Mesendoderm (in vitro differentiated cells): ENCODE measurements around the gene POLA2.

ENCODE experiments used
- DNase-seq: peaks from one replicate; pipeline ENCODE4 v3.0.0; 2013
- H2AK5ac ChIP-seq: 2 replicates; pipeline ENCODE4 v1.6.1; 2013; ENCODE audit warnings: low read length, inconsistent platforms
- H2BK120ac ChIP-seq: 2 replicates; pipeline ENCODE4 v1.6.1; 2013; ENCODE audit warnings: low read depth, mild to moderate bottlenecking, low read length, moderate library complexity, mixed read lengths
- H2BK15ac ChIP-seq: replicated peaks from 2 replicates; pipeline ENCODE4 v1.6.1; 2013; ENCODE audit warnings: low read depth, mild to moderate bottlenecking, moderate library complexity
- H2BK5ac ChIP-seq: 2 replicates; pipeline ENCODE4 v1.6.1; 2013; ENCODE audit warnings: low read length, inconsistent platforms
- H3K18ac ChIP-seq: 2 replicates; pipeline ENCODE4 v1.6.1; 2013; ENCODE audit warnings: mild to moderate bottlenecking, low read length, mixed read lengths
- H3K23ac ChIP-seq: one replicate; pipeline ENCODE4 v1.6.1; 2013; ENCODE audit warnings: low read length
- H3K27ac ChIP-seq: 2 replicates; pipeline ENCODE4 v1.5.1; 2013; ENCODE audit warnings: low read depth, mild to moderate bottlenecking, inconsistent platforms, low read length, moderate library complexity
- H3K27me3 ChIP-seq: 2 replicates; pipeline ENCODE4 v1.6.1; 2013; ENCODE audit warnings: low read length, control low read depth, mild to moderate bottlenecking, inconsistent platforms; ENCODE audit not compliant: insufficient read depth, poor library complexity
- H3K36me3 ChIP-seq: 2 replicates; pipeline ENCODE4 v1.6.1; 2013; ENCODE audit warnings: low read length, inconsistent platforms; ENCODE audit not compliant: control insufficient read depth, insufficient read depth
- H3K4ac ChIP-seq: one replicate; pipeline ENCODE4 v1.6.1; 2013; ENCODE audit warnings: low read depth, mild to moderate bottlenecking, low read length, moderate library complexity
- H3K4me1 ChIP-seq: 2 replicates; pipeline ENCODE4 v1.6.1; 2013; ENCODE audit warnings: low read depth, low read length, inconsistent platforms; ENCODE audit not compliant: control insufficient read depth
- H3K4me2 ChIP-seq: 2 replicates; pipeline ENCODE4 v1.6.1; 2013; ENCODE audit warnings: low read length
- H3K4me3 ChIP-seq: 2 replicates; pipeline ENCODE4 v1.5.1; 2013; ENCODE audit warnings: mild to moderate bottlenecking, low read length
- H3K56ac ChIP-seq: one replicate; pipeline ENCODE4 v1.6.1; 2013; ENCODE audit warnings: low read length
- H3K79me1 ChIP-seq: 2 replicates; pipeline ENCODE4 v1.6.1; 2013; ENCODE audit warnings: low read length, inconsistent platforms
- H3K79me2 ChIP-seq: 2 replicates; pipeline ENCODE4 v1.6.1; 2013; ENCODE audit warnings: mild to moderate bottlenecking, low read length; ENCODE audit not compliant: control insufficient read depth, insufficient read depth
- H3K9ac ChIP-seq: 2 replicates; pipeline ENCODE4 v1.6.1; 2013; ENCODE audit warnings: low read length, inconsistent platforms
- H4K5ac ChIP-seq: one replicate; pipeline ENCODE4 v1.6.1; 2013; ENCODE audit warnings: low read length
- H4K8ac ChIP-seq: one replicate; pipeline ENCODE4 v1.6.1; 2013; ENCODE audit warnings: low read depth, mild to moderate bottlenecking, control low read depth, low read length, moderate library complexity
- WGBS: extraction: QIAGEN DNeasy Blood & Tissue Kit; methylation state at CpG from one replicate; pipeline ENCODE4 v1.1.7; 2013; ENCODE audit warnings: low lambda C conversion rate, missing lambda C conversion rate; ENCODE audit not compliant: insufficient coverage; ENCODE audit errors: extremely low coverage; 5-methylcytosine and 5-hydroxymethylcytosine counted together

The POLA2 gene

DNA sequence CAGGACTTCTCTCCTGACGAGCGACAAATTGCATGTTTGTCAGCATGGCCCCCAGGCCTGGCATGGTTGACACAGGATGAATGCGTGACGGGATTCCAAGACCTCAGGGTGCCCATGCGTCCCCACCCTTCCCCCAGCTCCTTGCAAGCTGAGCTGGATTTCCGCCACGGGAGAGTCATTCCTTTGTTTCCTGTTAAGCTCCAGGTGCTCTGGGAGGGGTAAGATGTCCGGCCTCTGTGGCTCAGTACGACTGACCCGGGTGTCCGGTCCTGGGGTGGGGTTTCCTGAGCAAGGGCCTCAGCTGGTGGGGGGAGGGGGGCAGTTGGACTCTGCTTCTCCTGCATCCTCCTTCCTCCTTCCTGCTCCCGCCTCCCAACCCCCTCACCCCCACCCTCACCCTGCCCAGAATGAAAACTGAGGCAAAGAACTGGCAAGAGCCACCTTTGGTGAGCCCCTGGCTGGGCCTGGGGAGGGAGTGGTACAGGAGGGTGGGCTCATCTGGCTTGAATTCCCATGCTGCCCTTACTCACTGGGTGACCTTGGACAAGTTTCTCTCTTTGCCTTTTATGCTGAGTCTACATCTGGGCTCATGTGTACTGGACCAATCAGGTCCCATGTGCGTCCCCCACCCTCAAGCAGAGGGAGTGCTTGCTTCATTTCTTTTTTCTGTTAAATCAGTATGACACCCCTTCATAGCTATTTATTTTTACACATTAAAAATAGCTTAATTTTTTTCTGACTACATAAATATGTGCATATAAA lies 55.4 kb downstream of the POLA2 start:
- no peak overlapping the region for H2AK5ac ChIP-seq
- H3K23ac ChIP-seq, result no peak overlapping the region
- WGBS, result no CpG with 5 or more reads among the region's 13 CpGs
- H4K5ac ChIP-seq, result no peak overlapping the region
- H3K27ac ChIP-seq, result no peak overlapping the region
- H4K8ac ChIP-seq, result no peak overlapping the region
- H2BK5ac ChIP-seq, result no peak overlapping the region
- peaks cover 9% of the 10 kb centered on the region for H3K79me1 ChIP-seq
- H3K79me2 ChIP-seq, result peaks cover 3% of the 10 kb centered on the region
- no peak overlapping the region for H2BK15ac ChIP-seq
- H2BK120ac ChIP-seq, result no peak overlapping the region
- peak overlapping the region; percentile 18 for H3K18ac ChIP-seq
- H3K36me3 ChIP-seq, result peaks cover 6% of the 10 kb centered on the region
- no peak overlapping the region for H3K4me3 ChIP-seq
- H3K4me1 ChIP-seq, result peaks cover 8% of the 10 kb centered on the region
- no peaks in the 10 kb centered on the region for H3K27me3 ChIP-seq
- H3K4me2 ChIP-seq, result peak overlapping the region; percentile 25
- peak; percentile 60 for DNase-seq
- peak overlapping the region; percentile 72 for H3K56ac ChIP-seq
- peak overlapping the region; percentile 58 for H3K4ac ChIP-seq
- H3K9ac ChIP-seq, result peak overlapping the region; percentile 48

DNA sequence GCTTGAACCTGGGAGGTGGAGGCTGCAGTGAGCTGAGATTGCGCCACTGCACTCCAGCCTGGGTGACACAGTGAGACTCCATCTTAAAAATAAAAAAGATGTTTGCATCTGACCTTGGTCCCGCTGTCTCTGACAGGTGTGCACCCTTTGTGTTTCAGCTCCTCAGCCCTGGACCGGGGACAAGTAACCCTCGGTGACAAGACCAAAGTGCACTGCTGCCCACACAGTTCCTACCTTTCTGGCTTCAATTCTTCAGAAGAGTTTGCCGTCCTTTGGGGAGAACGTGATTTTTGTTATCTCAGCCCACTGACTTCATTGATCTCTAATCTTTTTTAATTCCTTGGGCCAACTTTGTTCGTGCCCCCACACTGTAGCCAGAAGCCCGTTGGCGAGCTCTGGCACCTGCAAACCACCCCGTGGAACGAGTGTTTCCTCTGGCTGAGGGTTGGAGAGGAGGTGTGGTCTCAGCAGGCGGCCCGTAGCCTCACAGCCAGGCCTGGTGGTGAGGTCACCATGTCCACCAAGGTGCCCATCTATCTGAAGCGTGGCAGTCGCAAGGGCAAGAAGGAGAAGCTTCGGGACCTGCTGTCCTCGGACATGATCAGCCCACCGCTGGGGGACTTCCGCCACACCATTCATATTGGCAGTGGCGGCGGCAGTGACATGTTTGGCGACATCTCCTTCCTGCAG lies 58.8 kb downstream of the POLA2 start:
- Histone ChIP-seq H2BK5ac (no peak overlapping the region), H2AK5ac (no peak overlapping the region), H3K27me3 (no peaks in the 10 kb centered on the region), H3K4ac (no peak overlapping the region), H3K79me2 (peaks cover 3% of the 10 kb centered on the region), H3K4me1 (peaks cover 8% of the 10 kb centered on the region), H3K36me3 (peaks cover 10% of the 10 kb centered on the region), H4K5ac (no peak overlapping the region), H4K8ac (no peak overlapping the region), H3K23ac (no peak overlapping the region), H2BK120ac (no peak overlapping the region), H3K9ac (no peak overlapping the region), H3K27ac (no peak overlapping the region), H2BK15ac (no peak overlapping the region), H3K4me3 (no peak overlapping the region), H3K4me2 (no peak overlapping the region), H3K56ac (no peak overlapping the region), H3K79me1 (peaks cover 9% of the 10 kb centered on the region), H3K18ac (no peak overlapping the region)
- WGBS, result no CpG with 5 or more reads among the region's 22 CpGs
- DNase-seq, result no peak

DNA sequence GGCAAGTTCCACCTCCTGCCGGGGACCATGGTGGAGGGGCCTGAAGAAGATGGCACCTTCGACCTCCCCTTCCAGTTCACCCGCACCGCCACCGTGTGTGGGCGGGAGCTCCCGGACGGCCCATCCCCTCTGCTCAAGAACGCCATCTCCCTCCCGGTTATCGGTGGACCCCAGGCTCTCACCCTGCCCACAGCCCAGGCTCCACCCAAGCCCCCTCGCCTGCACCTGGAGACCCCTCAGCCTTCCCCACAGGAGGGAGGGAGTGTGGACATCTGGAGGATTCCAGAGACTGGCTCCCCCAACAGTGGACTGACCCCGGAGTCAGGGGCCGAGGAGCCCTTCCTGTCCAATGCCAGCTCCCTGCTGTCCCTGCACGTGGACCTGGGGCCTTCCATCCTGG lies 59.3 kb downstream of the POLA2 start:
- Histone ChIP-seq H3K4me1 (peaks cover 6% of the 10 kb centered on the region), H3K4ac (no peak overlapping the region), H3K27me3 (no peaks in the 10 kb centered on the region), H2AK5ac (no peak overlapping the region), H3K23ac (no peak overlapping the region), H3K79me2 (peaks cover 3% of the 10 kb centered on the region), H3K4me2 (no peak overlapping the region), H4K5ac (no peak overlapping the region), H2BK120ac (no peak overlapping the region), H2BK5ac (no peak overlapping the region), H3K9ac (no peak overlapping the region), H4K8ac (no peak overlapping the region), H3K18ac (no peak overlapping the region), H3K79me1 (peaks cover 8% of the 10 kb centered on the region), H3K56ac (no peak overlapping the region), H2BK15ac (no peak overlapping the region), H3K36me3 (peaks cover 10% of the 10 kb centered on the region), H3K27ac (no peak overlapping the region), H3K4me3 (no peak overlapping the region)
- no CpG with 5 or more reads among the region's 15 CpGs for WGBS
- DNase-seq, result no peak

DNA sequence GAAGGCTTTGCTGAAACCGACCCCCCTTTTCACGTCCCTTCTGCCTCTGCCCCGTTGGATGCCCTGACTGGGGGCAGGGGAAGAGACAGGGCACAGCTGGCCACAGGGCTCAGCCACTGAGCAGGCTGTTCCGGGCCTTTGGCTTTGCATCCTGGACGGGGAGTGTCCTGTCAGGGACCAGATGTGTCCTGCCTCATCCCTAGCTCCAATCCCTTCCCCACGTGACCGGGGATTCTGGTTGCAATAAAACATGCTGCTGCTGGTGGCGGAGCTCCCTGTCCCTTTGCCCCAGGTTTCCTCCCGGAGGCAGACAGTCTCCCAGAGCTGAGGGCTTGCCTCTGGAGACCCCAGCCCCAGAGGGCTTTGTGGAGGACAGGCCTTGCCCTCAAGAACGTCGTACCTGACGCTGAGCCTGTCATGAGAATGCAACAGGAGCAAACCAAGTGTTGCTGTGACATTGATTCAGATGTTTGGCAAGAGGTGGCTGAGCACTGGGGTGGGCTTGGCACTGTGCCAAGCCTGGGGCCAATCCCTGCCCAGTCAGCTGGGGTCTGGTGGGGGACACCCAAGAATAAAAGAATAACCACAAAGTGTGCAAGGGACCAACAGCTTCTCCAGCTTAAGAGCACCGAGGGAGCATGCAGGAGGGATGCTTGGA lies 60.2 kb downstream of the POLA2 start:
- no peak overlapping the region for H2BK15ac ChIP-seq
- WGBS, result no CpG with 5 or more reads among the region's 13 CpGs
- no peak overlapping the region for H3K9ac ChIP-seq
- no peak overlapping the region for H4K8ac ChIP-seq
- no peak overlapping the region for H4K5ac ChIP-seq
- DNase-seq, result no peak
- peaks cover 5% of the 10 kb centered on the region for H3K79me1 ChIP-seq
- H2BK120ac ChIP-seq, result no peak overlapping the region
- no peak overlapping the region for H3K56ac ChIP-seq
- H3K27me3 ChIP-seq, result no peaks in the 10 kb centered on the region
- H3K4me1 ChIP-seq, result no peaks in the 10 kb centered on the region
- H3K36me3 ChIP-seq, result peaks cover 10% of the 10 kb centered on the region
- no peak overlapping the region for H3K4me3 ChIP-seq
- H3K23ac ChIP-seq, result no peak overlapping the region
- peaks cover 3% of the 10 kb centered on the region for H3K79me2 ChIP-seq
- no peak overlapping the region for H3K18ac ChIP-seq
- H3K4me2 ChIP-seq, result no peak overlapping the region
- H2AK5ac ChIP-seq, result no peak overlapping the region
- H3K4ac ChIP-seq, result no peak overlapping the region
- H2BK5ac ChIP-seq, result no peak overlapping the region
- no peak overlapping the region for H3K27ac ChIP-seq

DNA sequence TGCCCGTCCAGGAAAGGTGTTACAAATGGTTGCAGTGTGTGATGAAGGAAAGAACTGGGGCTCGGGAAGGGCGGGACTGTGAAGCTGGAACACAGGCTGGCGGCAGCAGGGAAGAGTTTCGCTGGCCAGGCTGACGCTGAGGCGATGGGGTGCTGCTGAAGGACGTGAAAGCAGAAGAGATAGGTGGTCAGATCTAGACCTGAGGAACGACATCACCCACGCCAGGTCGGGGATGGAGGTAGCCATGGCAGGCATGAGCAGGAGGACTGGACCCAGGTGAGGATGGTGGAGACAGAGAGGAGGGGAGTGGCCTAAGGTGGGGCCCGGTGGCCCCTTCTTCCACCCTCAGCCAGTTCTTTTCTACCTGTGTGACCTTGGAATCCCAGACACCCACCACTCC lies 62.1 kb downstream of the POLA2 start:
- Histone ChIP-seq H3K4ac (no peak overlapping the region), H2AK5ac (no peak overlapping the region), H3K4me1 (no peaks in the 10 kb centered on the region), H3K27ac (no peak overlapping the region), H3K4me2 (no peak overlapping the region), H3K36me3 (peaks cover 10% of the 10 kb centered on the region), H4K5ac (no peak overlapping the region), H3K4me3 (no peak overlapping the region), H4K8ac (no peak overlapping the region), H3K79me1 (peaks cover 5% of the 10 kb centered on the region), H2BK5ac (no peak overlapping the region), H3K9ac (no peak overlapping the region), H3K18ac (no peak overlapping the region), H3K23ac (no peak overlapping the region), H3K27me3 (no peaks in the 10 kb centered on the region), H3K56ac (no peak overlapping the region), H3K79me2 (peaks cover 3% of the 10 kb centered on the region), H2BK120ac (no peak overlapping the region), H2BK15ac (no peak overlapping the region)
- DNase-seq, result no peak
- WGBS, result no CpG with 5 or more reads among the region's 12 CpGs
